Natural killer cell (primary cell): Measurements from ENCODE around the gene ZDHHC3. TPM values are rescaled to one million over a fixed set of nuclear protein-coding genes. Genes with fewer than 3 reads are reported as not detected.
A peak's percentile ranks its signal among the peaks of the same experiment; 100 is the strongest.

Source experiments
- ATAC-seq, 3 donors: fragments of 150-1000 bp in 2 of 3; fragments of 200-7000 bp in 1 of 3; cut with Tn5 transposase; 1 replicate in 1 of 3; 2 replicates in 2 of 3; pipeline ENCODE4 v1.10.0; 2021; ENCODE audit warnings: mild to moderate bottlenecking in 2 of 3, moderate library complexity in 2 of 3
- DNase-seq, 2 donors: peaks; one replicate each; pipeline versions ENCODE4 v3.0.0 to v3.0.0-alpha.2; 2013 to 2021; ENCODE audit warnings: mixed read lengths in 1 of 2
- H3K27ac ChIP-seq: one replicate; pipeline ENCODE4 v1.5.1; 2013; ENCODE audit warnings: mild to moderate bottlenecking, low read length
- H3K27me3 ChIP-seq: one replicate; pipeline ENCODE4 v1.6.1; 2013; ENCODE audit warnings: low read length; ENCODE audit not compliant: control insufficient read depth, insufficient read depth
- H3K36me3 ChIP-seq: one replicate; pipeline ENCODE4 v1.6.1; 2013; ENCODE audit warnings: low read length; ENCODE audit not compliant: control insufficient read depth, insufficient read depth
- H3K4me1 ChIP-seq: one replicate; pipeline ENCODE4 v1.6.1; 2013; ENCODE audit warnings: low read length; ENCODE audit not compliant: control insufficient read depth, insufficient read depth
- H3K4me3 ChIP-seq: one replicate; pipeline ENCODE4 v1.5.1; 2013; ENCODE audit warnings: low read length
- H3K9me3 ChIP-seq: one replicate; pipeline ENCODE4 v1.6.1; 2013; ENCODE audit warnings: low read length; ENCODE audit not compliant: control insufficient read depth, insufficient read depth
- H3K27ac Mint-ChIP-seq, 2 donors: one replicate each; pipeline ENCODE4 v1.8.0; 2022; ENCODE audit warnings: mild to moderate bottlenecking in 2 of 2, mixed read lengths in 2 of 2, moderate library complexity in 1 of 2
- H3K27me3 Mint-ChIP-seq, 2 donors: one replicate each; pipeline ENCODE4 v1.8.0; 2022; ENCODE audit warnings: low read depth in 2 of 2, mixed read lengths in 2 of 2
- H3K36me3 Mint-ChIP-seq: one replicate; pipeline ENCODE4 v1.8.0; 2022; ENCODE audit warnings: mixed read lengths
- H3K4me1 Mint-ChIP-seq, 2 donors: one replicate each; pipeline ENCODE4 v1.8.0; 2022; ENCODE audit warnings: mixed read lengths in 2 of 2
- H3K4me3 Mint-ChIP-seq: one replicate; pipeline ENCODE4 v1.8.0; 2022; ENCODE audit warnings: mild to moderate bottlenecking, moderate library complexity, mixed read lengths
- H3K9me3 Mint-ChIP-seq, 2 donors: one replicate each; pipeline ENCODE4 v1.8.0; 2022; ENCODE audit warnings: mixed read lengths in 2 of 2
- CTCF ChIP-seq: fragments of 200-600 bp; IDR thresholded peaks from one replicate; pipeline ENCODE4 v1.8.0; 2022; ENCODE audit warnings: antibody characterized with exemption
- WGBS: methylation state at CpG from one replicate; pipeline ENCODE4 v1.1.7; 2013; ENCODE audit warnings: missing lambda C conversion rate; ENCODE audit not compliant: insufficient coverage; 5-methylcytosine and 5-hydroxymethylcytosine counted together
- intact Hi-C: fragments of 100-400 bp; cut with micrococcal nuclease; formaldehyde crosslinking; loops from one replicate; pipeline ENCODE4 v1.14.2; 2022
- total RNA-seq, 4 donors: library from RNA; stranded (reverse); fragments of 120-200 nt in 1 of 4; gene quantifications; one replicate each; pipeline versions ENCODE4 v1.2.3 to v1.2.4, GENCODE V29; 2013 to 2022

Gene ZDHHC3
- total RNA-seq, 3 donors from 2014 or later (not counting 1 experiment from before 2014, with no cell fraction given) = 62.3 to 100.0 (median 78.6) TPM

GRCh38 chr3:44939581-44940036 is 36.4 kb downstream of the ZDHHC3 start:
- Histone ChIP-seq H3K4me1 (no peaks in the 10 kb centered on the region), H3K9me3 (no peaks in the 10 kb centered on the region), H3K36me3 (peaks cover 38% of the 10 kb centered on the region), H3K27ac (no peak overlapping the region), H3K27me3 (no peaks in the 10 kb centered on the region), H3K4me3 (no peak overlapping the region)
- Mint-ChIP-seq H3K4me1 (peaks cover 16 to 20% of the 10 kb centered on the region in 2 donors), H3K4me3 (no peak overlapping the region), H3K27me3 (no peaks in the 10 kb centered on the region), H3K36me3 (peaks cover 7% of the 10 kb centered on the region), H3K9me3 (no peaks in the 10 kb centered on the region), H3K27ac (no peak overlapping the region)
- WGBS = 83% methylated on average over 6 of the region's 6 CpGs
- TF ChIP-seq CTCF = no peak
- intact Hi-C loops = no loop called here
- ATAC-seq (no peak), DNase-seq (no peak)

- Mint-ChIP-seq H3K4me1 (peaks cover 12 to 17% of the 10 kb centered on the region in 2 donors), H3K36me3 (peaks cover 7% of the 10 kb centered on the region), H3K27ac (peak overlapping the region in 1 of 2 donors; percentile 31), H3K4me3 (no peak overlapping the region), H3K27me3 (no peaks in the 10 kb centered on the region), H3K9me3 (no peaks in the 10 kb centered on the region)
- no peaks in the 10 kb centered on the region for H3K4me1 ChIP-seq
- 93% methylated on average over 14 of the region's 14 CpGs for WGBS
- H3K4me3 ChIP-seq = no peak overlapping the region
- H3K9me3 ChIP-seq = no peaks in the 10 kb centered on the region
- ATAC-seq (no peak), DNase-seq (no peak)
- TF ChIP-seq CTCF = no peak
- intact Hi-C loops = no loop called here
- H3K36me3 ChIP-seq = peaks cover 46% of the 10 kb centered on the region
- no peaks in the 10 kb centered on the region for H3K27me3 ChIP-seq
- no peak overlapping the region for H3K27ac ChIP-seq
Measured at GRCh38 chr3:44932986-44933944, 42.7 kb downstream of the ZDHHC3 start.

- H3K27ac Mint-ChIP-seq = no peak overlapping the region
- peaks cover 7% of the 10 kb centered on the region for H3K36me3 Mint-ChIP-seq
- no peak for DNase-seq
- Histone ChIP-seq H3K27me3 (no peaks in the 10 kb centered on the region), H3K36me3 (peaks cover 50% of the 10 kb centered on the region), H3K4me3 (no peak overlapping the region), H3K9me3 (no peaks in the 10 kb centered on the region), H3K4me1 (no peaks in the 10 kb centered on the region), H3K27ac (no peak overlapping the region)
- H3K9me3 Mint-ChIP-seq = no peaks in the 10 kb centered on the region
- intact Hi-C loops = no loop called here
- ATAC-seq = no peak
- no peaks in the 10 kb centered on the region for H3K27me3 Mint-ChIP-seq
- 88% methylated on average over 2 of the region's 2 CpGs for WGBS
- no peak overlapping the region for H3K4me3 Mint-ChIP-seq
- peaks cover 12 to 17% of the 10 kb centered on the region in 2 donors for H3K4me1 Mint-ChIP-seq
- no peak for TF ChIP-seq CTCF
Measured at GRCh38 chr3:44932271-44932670, 43.7 kb downstream of the ZDHHC3 start.
